Islet precursor cell (in vitro differentiated cells): ENCODE measurements around the gene MRPL12.
A peak's percentile ranks its signal among the peaks of the same experiment; 100 is the strongest.

Experiments used
- DNase-seq: peaks from one replicate; pipeline ENCODE4 v3.0.0-alpha.2; 2018

The MRPL12 gene

DNA sequence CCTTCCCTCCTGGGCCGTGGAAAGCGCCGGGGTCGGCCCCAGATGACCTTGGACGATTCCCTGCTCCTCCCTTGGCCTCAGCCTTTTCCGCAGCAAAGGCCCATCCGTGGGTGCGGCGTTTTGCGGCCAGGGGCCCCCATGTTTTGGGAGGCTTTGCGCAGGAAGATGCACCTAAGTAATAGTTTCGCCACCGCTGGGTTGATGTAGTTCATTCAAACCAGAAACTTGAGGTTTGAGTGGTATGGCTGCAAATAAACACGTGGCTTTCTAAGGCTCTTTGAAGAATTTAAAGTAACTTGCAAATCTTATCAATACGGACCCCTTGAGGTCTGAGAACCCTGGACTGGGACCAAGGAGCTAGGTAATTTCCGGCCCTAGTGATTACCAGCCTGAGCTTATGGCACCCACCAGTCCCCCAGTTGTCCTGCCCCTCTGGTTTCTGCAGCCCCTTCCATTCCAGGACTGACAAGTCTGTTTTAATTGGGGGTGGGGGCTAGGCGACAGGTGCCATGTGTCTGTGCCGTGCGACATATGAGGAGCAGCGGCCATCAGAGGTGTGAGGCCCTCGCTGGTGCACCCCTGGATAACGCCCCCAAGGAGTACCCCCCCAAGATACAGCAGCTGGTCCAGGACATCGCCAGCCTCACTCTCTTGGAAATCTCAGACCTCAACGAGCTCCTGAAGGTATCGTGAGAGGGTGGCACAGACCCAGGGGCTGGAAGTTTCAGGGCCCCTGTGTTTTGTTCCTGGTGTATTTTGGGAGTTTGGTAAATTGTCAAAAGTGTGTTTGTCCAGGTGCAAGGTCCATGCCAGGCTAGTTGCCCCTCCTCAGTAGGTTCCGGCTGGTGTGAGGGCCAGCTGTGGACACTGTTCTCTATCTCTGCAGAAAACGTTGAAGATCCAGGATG, 834 bp downstream of the MRPL12 start:
- no peak for DNase-seq

DNA sequence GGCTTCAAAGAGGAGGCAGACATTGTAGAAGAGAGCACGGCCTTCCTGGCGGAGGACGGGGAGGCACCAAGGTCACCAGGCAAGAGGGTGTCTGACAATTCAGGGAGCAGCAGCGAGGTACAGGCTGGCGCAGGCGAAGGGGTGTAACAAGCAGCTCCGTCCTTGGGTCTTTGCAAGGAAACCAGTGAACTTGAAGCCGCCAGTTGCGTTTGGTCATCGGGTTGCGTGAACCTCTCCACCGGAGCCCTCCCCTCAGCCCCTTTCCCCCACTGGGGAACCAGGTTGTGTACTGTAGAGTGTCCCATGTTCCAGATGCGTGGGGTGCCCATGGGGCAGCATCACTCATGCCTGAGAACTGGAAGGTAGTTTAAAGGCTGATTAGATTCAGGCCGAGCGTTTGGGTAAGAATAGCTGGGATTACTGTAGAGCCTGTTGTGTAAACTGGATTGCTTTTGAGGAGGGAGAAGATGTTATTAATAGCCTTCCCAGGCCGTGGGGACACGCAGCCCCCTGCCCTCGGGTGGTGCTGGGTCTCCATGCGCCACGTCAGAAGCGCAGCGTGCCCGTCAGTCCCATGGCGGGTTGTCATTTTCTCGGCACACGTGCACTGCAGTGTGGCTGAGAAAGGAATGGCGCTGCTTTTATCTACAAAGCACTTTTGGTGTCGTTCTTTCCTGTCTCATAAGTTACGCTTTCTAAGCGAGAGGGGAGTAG, 2.5 kb downstream of the MRPL12 start:
- DNase-seq = no peak

DNA sequence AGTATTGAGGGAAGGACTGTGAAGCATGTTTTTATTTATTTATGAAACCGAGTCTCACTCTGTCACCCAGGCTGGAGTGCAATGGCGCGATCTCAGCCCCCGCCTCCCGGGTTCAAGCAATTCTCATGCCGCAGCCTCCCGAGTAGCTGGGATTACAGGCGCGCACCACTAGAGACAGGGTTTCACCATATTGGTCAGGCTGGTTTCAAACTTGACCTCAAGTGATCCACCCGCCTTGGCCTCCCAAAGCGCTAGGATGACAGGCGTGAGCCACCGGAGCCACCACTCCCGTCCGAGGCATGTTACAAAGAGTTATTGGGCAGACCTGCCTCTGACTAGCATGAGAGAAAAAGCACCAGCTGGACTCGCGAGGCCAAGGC, 3.1 kb downstream of the MRPL12 start:
- no peak for DNase-seq

DNA sequence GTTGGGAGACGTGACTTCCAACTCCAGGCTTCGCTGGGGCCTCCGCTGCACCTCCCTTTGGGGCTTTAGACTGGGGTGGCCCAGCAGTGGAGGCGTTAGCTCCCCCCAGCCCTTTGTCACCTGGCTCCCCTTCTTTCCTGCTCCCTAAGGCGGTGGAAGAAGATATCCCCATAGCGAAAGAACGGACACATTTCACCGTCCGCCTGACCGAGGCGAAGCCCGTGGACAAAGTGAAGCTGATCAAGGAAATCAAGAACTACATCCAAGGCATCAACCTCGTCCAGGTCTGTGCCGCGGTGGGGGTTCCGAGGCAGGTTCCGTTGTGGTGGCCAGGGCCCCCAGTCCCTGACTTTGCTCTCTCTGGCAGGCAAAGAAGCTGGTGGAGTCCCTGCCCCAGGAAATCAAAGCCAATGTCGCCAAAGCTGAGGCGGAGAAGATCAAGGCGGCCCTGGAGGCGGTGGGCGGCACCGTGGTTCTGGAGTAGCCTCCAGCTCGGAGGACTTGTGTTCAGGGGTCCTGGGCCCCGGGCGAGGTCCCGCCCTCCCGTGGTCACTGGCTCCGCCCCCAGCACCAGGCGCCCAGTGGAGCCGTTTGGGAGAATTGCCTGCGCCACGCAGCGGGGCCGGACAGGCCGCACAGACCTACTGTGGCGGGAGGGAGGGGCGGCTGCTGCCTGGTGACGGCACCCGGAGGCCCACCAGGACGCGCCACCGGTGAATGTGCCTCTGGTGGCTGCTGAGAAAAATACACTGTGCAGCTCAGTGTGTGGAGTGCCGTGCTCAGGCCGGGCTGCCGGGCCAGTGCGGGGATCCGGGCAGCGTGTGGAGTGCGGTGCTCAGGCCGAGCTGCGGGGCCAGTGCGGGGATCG, 3.8 kb downstream of the MRPL12 start:
- no peak for DNase-seq

DNA sequence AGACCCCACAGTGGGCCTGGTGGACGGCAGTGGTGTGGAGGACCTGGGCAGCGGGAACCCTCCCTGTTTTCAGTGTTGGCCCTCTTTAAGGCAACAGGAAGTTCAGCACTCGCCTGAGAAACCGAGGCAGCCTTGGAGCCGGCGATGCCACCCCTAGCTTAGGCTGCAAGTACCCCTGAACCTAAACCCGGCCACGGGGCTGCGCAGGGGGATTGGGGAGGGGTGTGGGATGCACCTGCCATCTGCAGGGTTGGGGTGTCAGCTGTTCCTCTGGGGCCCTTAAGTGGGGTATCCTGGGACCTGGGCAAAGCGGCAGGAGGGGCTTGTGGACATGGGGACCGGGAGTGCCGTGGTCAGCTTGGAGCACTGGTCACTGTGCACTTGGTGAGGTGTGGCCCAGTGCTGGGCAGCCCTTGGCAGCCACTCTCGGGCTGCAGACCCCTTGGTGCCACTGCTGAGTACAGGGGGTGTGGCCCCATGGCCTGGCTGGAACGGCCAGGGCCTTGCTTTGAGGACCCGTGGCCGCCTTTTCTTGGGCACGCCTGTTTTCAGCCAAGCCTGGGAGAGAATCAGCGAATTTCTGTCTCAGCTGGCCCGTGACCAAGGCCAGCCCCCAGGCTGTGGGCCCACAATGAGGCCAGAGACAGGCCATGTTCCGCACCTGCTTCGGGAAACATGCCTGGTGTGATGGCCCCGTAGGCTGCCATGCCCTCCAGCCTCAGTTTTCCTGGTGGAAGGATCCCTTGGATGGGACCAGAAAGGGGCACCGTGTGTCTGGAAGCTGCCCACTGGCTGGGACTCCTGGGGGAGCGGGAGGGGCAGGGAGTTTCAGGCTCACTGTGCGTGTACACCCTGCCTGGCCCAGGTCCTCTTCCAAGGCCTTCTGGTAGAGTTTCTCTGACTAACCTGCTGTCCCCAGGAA, 4.8 kb downstream of the MRPL12 start:
- no peak for DNase-seq

DNA sequence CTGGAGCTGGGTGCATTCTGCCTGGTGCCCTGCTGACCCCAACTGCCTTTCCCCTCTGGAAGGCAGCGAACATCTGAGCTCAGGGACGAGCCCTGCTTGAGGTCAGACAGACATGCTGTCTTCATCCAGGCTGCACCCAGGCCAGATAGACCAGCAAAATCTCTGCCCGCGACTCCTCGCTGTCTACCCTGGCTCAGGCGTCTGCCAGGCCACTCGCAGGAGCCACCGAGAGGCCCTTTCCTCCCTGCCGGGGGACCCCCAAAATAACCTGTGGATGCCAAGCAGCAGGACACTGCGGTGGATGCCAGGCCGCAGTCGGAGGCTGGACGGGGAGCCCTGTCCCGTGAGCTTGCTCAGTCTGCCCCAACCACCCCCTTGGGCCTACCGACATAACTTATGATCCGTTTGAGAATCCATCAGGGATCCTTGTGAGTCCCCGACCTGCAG, 5.6 kb downstream of the MRPL12 start:
- no peak for DNase-seq

DNA sequence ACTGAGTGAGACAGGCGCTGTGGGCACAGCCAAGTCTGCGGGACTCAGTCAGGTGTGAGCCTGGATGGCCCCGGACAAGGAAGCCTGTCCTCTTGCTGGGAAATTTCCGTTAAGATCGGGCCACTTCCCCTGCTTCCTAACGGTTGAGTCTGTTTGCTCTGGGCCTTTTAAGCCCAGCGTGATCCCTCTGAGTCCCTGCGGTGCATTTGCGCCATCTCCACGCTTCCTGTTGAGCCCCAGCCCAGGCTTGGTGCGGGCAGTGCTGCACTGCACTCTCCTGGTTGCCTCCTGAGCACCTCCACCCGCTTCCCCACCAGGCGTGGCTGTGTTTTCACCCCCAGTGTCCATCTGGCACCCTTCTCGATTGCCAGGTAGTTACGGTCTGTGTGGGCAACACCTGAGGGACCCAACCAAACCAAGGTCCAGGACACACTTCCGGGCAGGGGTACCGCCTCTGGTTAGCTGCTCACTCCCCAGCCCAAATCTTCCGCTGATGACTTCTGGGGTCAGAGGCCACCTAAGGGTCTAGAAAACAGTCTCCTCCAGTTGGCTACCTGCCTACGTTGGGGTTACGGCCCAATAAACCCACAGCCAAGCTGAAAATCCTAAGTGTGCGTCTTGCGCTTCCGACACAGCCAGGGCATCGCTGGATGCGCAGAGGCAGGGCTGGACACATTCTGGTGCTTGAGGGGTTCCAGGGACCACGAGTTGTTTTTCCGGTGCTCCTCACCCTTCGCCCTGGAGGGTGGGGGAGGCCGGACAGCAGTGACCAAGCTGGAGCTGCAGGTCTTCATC, 7.5 kb downstream of the MRPL12 start:
- no peak for DNase-seq

DNA sequence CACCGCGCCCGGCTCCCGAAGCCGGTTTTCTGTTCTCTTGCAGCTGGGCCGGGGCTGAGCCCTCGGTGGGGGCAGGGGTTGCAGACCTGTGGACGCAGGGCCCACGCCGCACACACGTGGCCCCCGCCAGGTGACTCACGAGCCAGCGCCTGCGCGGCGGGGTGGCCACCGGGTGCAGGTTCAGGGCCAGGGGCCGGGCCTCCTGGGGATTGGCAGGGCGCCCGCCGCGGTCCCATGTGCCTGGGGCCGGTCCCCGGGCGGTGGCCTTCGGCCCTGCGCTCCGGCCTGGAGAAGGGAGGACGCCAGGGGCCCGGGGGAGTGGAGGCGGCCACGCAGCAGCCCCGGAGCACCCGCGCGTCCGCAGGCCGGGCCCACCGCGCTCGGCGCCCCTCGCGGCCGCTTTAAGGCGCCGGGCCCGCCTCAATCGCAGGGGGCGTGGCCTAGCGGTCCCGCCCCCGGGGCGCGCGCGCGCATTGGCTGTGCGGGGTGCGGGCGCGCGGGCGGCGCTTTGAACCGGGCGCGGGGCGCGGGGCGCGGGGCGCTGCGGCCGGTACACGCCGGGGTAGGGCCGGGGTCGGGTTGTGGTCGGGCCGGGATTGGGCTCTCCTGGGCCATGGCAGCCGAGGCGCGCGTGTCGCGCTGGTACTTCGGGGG, 8.8 kb downstream of the MRPL12 start, which contains the start of gene SLC25A10:
Gene SLC25A10, plus strand, starts transcription at position 471 of the 654 bp plus-strand sequence. Its CDS starts 143 bp downstream, at position 614.
- peak; percentile 95 for DNase-seq

DNA sequence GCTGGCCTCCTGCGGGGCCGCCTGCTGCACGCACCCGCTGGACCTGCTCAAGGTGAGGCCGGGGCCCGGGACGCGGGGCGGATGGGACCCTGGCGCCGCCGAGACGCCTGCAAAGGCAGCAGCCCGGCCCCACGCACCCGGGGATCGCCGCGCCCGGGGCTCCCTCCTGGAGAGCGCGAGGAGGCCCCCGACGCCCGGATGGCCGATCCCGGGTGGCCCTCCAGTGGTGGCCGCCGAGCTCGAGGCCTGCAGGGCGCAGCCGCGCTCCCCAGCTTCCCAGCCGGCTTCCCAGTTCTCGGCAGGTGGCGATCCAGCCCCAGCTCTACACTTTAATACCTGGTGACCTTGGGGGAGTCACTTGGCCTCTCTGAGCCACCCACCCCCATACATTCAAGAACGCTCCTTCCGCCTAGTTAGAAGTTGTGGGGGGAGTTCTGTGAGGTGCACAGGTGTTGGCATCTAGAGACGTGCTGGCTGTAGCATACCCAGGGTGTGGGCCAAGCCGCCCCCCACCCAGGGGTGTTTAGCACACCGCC, 9.4 kb downstream of the MRPL12 start:
- no peak for DNase-seq

DNA sequence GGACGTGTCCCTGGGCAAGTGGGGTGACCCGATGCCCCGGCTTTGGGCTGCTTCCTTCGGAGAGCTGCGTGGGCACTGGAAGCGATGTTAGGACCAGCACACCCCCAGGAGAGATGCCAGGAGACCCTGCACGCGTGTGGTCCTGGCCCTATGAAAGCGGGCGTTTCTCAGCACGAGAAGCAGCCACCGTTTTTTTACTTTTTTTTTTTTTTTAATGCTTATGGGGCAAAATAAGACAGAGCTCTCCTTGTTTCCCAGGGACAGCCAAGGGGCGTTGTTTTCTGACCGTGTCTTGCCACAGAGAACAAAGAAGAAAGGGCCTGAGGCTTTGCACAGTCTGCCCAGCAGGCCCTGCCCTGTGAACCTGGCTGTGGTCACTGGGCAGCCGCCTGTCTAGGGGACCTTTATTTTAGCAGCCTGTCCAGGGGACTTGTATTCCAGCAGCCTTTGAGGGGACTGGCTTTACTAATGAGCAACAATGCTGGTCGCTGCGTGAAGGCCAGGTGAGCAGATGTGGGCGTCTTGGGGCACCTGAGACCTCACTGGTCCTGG, 9.9 kb downstream of the MRPL12 start:
- peak; percentile 86 for DNase-seq

DNA sequence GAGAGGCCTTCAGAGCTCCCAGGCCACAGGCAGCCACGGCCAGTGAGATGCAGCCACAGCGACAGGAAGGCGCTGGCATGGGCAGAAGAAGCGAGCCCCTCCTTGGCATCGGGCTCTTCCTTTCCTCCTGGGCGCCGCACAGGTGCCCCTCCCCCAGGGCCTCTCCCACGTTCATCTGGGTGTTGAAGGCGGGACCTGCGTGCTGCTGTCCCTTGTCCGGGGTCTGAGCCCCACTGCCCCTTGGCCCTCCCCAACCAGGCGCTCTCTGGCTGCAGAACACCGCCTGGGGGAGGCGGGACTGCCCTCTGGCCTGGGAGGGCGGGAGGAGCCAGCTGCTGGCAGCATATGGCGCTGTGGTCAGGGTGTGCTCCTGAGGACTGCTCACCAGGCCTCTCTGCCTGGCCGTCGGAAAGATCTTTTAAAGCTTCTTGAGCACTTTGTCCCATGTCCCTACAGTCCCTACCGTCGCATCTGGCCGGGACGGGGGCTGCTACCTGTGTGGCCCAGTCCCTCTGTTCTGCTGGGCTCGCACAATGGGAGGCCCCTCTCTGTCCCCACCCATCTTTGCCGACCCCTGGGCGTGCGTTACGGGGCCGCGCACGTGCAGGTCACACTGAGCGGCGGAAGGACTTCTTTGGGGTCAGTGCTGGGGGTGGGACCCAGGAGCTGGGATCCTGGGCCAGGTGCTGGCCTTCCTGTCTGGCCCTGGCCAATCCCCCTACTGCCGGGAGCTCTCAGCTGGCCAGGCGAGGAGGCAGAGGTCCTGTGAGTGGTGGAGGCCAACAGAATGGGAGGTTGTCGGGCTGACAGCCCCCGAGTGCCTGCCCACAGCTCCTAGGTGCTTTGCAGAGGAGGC, 10.6 kb downstream of the MRPL12 start:
- DNase-seq = peak; percentile 83

DNA sequence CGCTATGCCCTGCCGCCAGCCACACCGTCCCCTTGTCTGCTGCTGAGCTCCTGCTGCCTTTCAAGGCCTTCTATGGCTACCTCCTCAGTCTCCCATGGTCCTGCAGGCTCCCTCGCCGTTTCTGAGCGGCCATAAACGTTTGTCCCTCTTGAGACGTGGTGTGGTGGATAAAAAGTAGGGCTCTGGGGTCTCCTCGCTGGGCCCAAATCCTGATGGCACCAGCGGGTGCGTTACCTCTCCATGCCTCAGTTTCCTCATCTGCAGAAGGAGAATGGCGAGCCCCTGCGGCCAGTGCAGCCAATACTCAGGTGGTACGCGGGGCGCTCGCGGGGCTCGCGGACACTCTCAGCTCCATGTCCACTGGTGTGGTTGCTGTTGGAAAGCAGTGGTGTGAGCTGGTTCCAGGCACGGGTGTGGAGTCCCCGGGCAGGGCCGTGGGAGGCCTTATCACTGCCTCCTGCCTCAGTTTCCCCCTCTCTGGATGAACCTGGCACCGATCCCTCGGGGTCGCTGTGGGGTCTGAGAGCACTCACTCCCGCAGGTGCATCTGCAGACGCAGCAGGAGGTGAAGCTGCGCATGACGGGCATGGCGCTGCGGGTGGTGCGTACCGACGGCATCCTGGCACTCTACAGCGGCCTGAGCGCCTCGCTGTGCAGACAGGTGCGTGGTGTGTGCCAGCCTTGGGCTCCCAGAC, 11.4 kb downstream of the MRPL12 start:
- no peak for DNase-seq

DNA sequence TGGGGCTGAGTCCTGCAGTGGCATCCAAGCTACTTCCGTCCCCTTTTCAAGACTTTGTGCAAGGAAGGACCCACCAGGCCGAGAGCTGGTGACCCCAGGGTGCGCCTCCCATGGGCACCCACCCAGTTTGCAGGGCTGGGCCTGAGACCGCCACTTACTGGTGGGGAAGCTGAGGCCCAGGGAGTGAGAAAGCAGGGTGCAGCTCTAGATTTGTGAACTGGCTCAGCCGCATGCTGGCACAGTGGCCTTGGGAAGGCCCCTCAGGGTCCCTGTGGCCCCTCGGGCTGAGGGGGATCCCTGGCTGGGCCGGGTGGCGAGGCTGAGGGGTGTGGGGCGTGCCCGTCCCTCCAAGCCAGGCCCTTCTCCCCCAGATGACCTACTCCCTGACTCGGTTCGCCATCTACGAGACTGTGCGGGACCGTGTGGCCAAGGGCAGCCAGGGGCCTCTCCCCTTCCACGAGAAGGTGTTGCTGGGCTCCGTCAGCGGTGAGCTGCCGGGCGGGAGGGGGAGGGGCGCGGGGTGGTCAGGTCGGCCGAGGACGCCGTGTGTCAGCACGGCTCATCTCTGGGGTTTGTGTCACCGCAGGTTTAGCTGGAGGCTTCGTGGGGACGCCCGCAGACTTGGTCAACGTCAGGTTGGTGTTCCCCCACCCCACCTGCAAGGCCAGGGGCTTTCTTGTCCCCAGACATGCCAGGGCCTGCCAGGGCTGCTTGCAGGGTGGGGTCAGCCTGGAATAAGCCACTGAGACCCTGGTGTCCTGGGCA, 12.1 kb downstream of the MRPL12 start:
- DNase-seq = no peak

DNA sequence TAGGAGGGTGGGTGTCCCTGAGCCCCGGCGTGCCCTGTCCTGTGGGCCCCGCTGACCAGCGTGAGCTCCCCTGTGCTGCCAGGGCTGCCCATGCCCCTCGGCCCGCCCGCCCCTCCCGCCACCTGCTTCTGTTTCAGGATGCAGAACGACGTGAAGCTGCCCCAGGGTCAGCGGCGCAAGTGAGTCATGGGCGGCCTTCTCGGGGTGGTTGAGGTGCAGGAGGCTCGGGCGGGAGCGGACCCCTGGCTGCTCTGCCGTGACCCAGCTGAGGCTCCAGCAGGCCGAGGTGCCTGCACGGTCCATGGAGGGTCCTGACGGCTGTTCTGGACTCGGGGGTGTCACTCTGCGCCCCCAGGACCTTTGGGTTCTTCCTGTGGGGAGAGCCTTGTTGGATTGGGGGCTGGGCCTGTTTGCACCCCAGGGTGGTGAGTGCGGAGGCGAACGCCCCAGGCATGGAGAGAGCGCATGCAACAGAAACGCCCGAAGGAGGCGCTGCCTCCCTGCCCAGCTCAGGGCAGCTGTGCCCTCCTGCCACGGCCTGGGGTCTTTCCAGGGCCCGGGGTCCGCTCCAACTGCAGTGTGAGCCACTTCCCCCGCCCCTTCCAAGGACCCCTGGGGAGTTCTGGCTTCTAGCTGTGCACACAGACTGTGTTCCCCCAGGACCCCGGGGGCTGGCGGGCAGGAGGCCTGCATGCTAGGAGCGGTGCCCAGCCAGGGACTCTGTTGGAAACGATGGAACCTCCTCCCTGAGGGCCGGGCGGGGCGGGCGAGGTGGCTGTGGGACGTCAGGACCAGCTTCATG, 12.9 kb downstream of the MRPL12 start:
- DNase-seq = no peak

DNA sequence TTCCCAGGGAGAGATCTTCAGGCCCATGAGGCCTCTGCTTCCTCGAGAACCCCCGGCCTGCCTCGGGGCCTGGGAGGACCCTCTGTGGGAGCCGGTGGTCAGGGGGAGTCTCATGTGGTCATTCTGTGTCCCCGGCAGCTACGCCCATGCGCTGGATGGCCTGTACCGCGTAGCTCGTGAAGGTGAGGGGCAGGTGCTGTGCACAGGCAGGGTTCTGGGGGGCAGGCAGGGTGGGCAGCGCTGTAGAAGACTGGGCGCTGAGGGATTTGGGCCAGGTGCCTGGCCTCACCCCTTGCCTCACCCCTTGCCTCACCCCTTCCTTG, 13.5 kb downstream of the MRPL12 start:
- no peak for DNase-seq

DNA sequence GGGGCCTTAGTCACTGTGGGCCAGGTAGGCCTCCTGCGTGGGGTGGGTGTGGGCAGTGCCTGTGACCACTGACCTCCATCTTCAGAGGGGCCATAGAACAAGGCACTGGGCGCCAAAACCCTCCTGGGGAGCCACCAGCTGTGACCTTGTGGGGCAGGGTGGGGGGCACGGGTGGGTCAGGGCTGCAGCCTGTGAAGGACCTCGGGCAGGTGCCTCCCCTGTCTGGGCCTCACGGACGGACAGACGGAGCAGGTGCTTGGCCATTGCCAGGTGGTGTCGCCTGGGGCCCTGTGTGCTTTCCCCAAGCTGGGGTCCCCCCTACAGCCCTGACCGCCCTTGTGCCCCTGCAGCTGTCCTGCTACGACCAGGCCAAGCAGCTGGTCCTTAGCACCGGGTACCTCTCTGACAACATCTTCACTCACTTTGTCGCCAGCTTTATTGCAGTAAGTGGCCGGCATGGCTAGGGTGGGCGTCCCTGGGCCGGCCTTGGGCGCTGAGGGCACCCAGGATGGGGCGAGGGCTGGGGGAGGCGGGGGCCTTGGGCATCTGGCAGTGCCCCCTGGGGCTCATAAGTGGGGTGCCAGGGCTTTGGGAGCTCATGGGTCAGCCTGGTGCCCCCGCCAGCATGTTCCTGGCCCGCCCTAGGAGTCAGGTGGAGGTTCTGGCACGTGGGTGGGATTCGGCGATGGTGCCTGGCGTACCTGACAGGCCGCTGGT, 14.0 kb downstream of the MRPL12 start:
- no peak for DNase-seq
